H9 (cell line): ENCODE measurements around the gene ASCC3. TPM values are rescaled to one million over a fixed set of nuclear protein-coding genes. Genes with fewer than 3 reads are reported as not detected.

Experiments
- DNase-seq: peaks from one replicate; pipeline ENCODE4 v3.0.0-alpha.2; 2017
- H2AFZ ChIP-seq: one replicate; pipeline ENCODE4 v1.6.1; 2013; ENCODE audit warnings: mild to moderate bottlenecking, low read length, control low read depth, moderate library complexity
- H2AK5ac ChIP-seq: 2 replicates; pipeline ENCODE4 v1.6.1; 2013; ENCODE audit warnings: low read length, control low read depth, mixed read lengths; ENCODE audit not compliant: insufficient read length
- H2BK120ac ChIP-seq: one replicate; pipeline ENCODE4 v1.6.1; 2013; ENCODE audit warnings: low read depth, mild to moderate bottlenecking, low read length, control low read depth, inconsistent platforms; ENCODE audit not compliant: poor library complexity, severe bottlenecking
- H2BK12ac ChIP-seq: 2 replicates; pipeline ENCODE4 v1.6.1; 2013; ENCODE audit warnings: low read length, control low read depth, mixed read lengths, low read depth; ENCODE audit not compliant: insufficient read length
- H2BK15ac ChIP-seq: 2 replicates; pipeline ENCODE4 v1.6.1; 2013; ENCODE audit warnings: low read depth, low read length, control low read depth
- H2BK20ac ChIP-seq: one replicate; pipeline ENCODE4 v1.6.1; 2013; ENCODE audit warnings: low read depth, mild to moderate bottlenecking, low read length, control low read depth, inconsistent platforms; ENCODE audit not compliant: poor library complexity, severe bottlenecking
- H2BK5ac ChIP-seq: 2 replicates; pipeline ENCODE4 v1.6.1; 2013; ENCODE audit warnings: low read length, control low read depth, mixed read lengths; ENCODE audit not compliant: insufficient read length
- H3K14ac ChIP-seq: 2 replicates; pipeline ENCODE4 v1.6.1; 2013; ENCODE audit warnings: low read length, control low read depth; ENCODE audit not compliant: insufficient read depth
- H3K18ac ChIP-seq: 2 replicates; pipeline ENCODE4 v1.6.1; 2013; ENCODE audit warnings: low read depth, mild to moderate bottlenecking, mixed read lengths, low read length, control low read depth; ENCODE audit not compliant: insufficient read length
- H3K23ac ChIP-seq: 2 replicates; pipeline ENCODE4 v1.6.1; 2013; ENCODE audit warnings: low read length, control low read depth, mixed read lengths, low read depth; ENCODE audit not compliant: insufficient read length
- H3K23me2 ChIP-seq: 2 replicates; pipeline ENCODE4 v1.6.1; 2013; ENCODE audit warnings: low read depth, mild to moderate bottlenecking, mixed read lengths, low read length, control low read depth; ENCODE audit not compliant: insufficient read length, poor library complexity, severe bottlenecking
- H3K27ac ChIP-seq: 2 replicates; pipeline ENCODE4 v1.5.1; 2013; ENCODE audit warnings: low read length, control low read depth, mixed read lengths, low read depth; ENCODE audit not compliant: insufficient read length
- H3K27me3 ChIP-seq: 2 replicates; pipeline ENCODE4 v1.6.1; 2013; ENCODE audit warnings: low read length, control low read depth, inconsistent platforms; ENCODE audit not compliant: insufficient read depth
- H3K4ac ChIP-seq: 2 replicates; pipeline ENCODE4 v1.6.1; 2013; ENCODE audit warnings: low read depth, mild to moderate bottlenecking, control low read depth, inconsistent platforms, low read length, moderate library complexity
- H3K4me1 ChIP-seq: 2 replicates; pipeline ENCODE4 v1.6.1; 2013; ENCODE audit warnings: low read length, control low read depth, inconsistent platforms; ENCODE audit not compliant: insufficient read depth
- H3K4me2 ChIP-seq: 2 replicates; pipeline ENCODE4 v1.6.1; 2013; ENCODE audit warnings: low read length, control low read depth, mixed read lengths; ENCODE audit not compliant: insufficient read length, insufficient read depth
- H3K56ac ChIP-seq: 2 replicates; pipeline ENCODE4 v1.6.1; 2013; ENCODE audit warnings: low read depth, mild to moderate bottlenecking, mixed read lengths, low read length, control low read depth; ENCODE audit not compliant: insufficient read length
- H3K79me1 ChIP-seq: 2 replicates; pipeline ENCODE4 v1.6.1; 2013; ENCODE audit warnings: low read depth, mild to moderate bottlenecking, moderate library complexity, low read length, control low read depth, inconsistent platforms; ENCODE audit not compliant: insufficient read depth, poor library complexity, severe bottlenecking
- H3K79me2 ChIP-seq: 2 replicates; pipeline ENCODE4 v1.6.1; 2013; ENCODE audit warnings: low read length, control low read depth, inconsistent platforms; ENCODE audit not compliant: insufficient read depth
- H3K9ac ChIP-seq: 2 replicates; pipeline ENCODE4 v1.6.1; 2013; ENCODE audit warnings: low read length, control low read depth, mixed read lengths; ENCODE audit not compliant: insufficient read length; ENCODE audit errors: extremely low read depth
- H3K9me3 ChIP-seq: one replicate; pipeline ENCODE4 v1.6.1; 2013; ENCODE audit warnings: low read depth, low read length, inconsistent platforms; ENCODE audit not compliant: control insufficient read depth
- H3T11ph ChIP-seq: one replicate; pipeline ENCODE4 v1.6.1; 2013; ENCODE audit warnings: mild to moderate bottlenecking, low read length, control low read depth, inconsistent platforms
- H4K20me1 ChIP-seq: one replicate; pipeline ENCODE4 v1.6.1; 2013; ENCODE audit not compliant: control insufficient read depth, insufficient read length, insufficient read depth
- H4K5ac ChIP-seq: 2 replicates; pipeline ENCODE4 v1.6.1; 2013; ENCODE audit warnings: low read depth, mild to moderate bottlenecking, mixed read lengths, low read length, control low read depth; ENCODE audit not compliant: insufficient read length
- H4K8ac ChIP-seq: replicated peaks from 2 replicates; pipeline ENCODE4 v1.6.1; 2013; ENCODE audit warnings: low read length, control low read depth, mixed read lengths, low read depth; ENCODE audit not compliant: insufficient read length
- H4K91ac ChIP-seq: 2 replicates; pipeline ENCODE4 v1.6.1; 2013; ENCODE audit warnings: low read depth, mild to moderate bottlenecking, moderate library complexity, mixed read lengths, low read length, control low read depth; ENCODE audit not compliant: insufficient read length
- H3K27ac Mint-ChIP-seq, 3 experiments: 2 replicates in 2 of 3; 3 replicates in 1 of 3; pipeline ENCODE4 v1.8.0; 2020 to 2021; ENCODE audit warnings: mixed read lengths in 3 of 3, mild to moderate bottlenecking in 1 of 3, moderate library complexity in 1 of 3
- H3K27me3 Mint-ChIP-seq: 2 replicates; pipeline ENCODE4 v1.8.0; 2021; ENCODE audit warnings: low read depth, mild to moderate bottlenecking, moderate library complexity, mixed read lengths
- H3K36me3 Mint-ChIP-seq, 3 experiments: 2 replicates in 2 of 3; 3 replicates in 1 of 3; pipeline ENCODE4 v1.8.0; 2020 to 2021; ENCODE audit warnings: low read depth in 3 of 3, mixed read lengths in 3 of 3; ENCODE audit not compliant: insufficient read depth in 1 of 3
- H3K4me1 Mint-ChIP-seq, 2 experiments: 2 replicates each; pipeline ENCODE4 v1.8.0; 2020; ENCODE audit warnings: mixed read lengths in 2 of 2
- H3K4me3 Mint-ChIP-seq, 2 experiments: 2 replicates in 1 of 2; 3 replicates in 1 of 2; pipeline ENCODE4 v1.8.0; 2020 to 2021; ENCODE audit warnings: mild to moderate bottlenecking in 2 of 2, mixed read lengths in 2 of 2, moderate library complexity in 1 of 2
- H3K9me3 Mint-ChIP-seq, 2 experiments: 2 replicates in 1 of 2; 3 replicates in 1 of 2; pipeline ENCODE4 v1.8.0; 2020; ENCODE audit warnings: mild to moderate bottlenecking in 2 of 2, mixed read lengths in 2 of 2, moderate library complexity in 1 of 2
- CTCF ChIP-seq: fragments of 200-600 bp; sonication (generic); conservative IDR thresholded peaks from 3 replicates; pipeline ENCODE4 v1.8.0; 2021; ENCODE audit warnings: antibody characterized with exemption, mild to moderate bottlenecking
- WGBS: extraction: QIAGEN DNeasy Blood & Tissue Kit; methylation state at CpG from one replicate; pipeline ENCODE4 v1.1.7; 2013; ENCODE audit warnings: missing lambda C conversion rate, low lambda C conversion rate, mixed read lengths; ENCODE audit not compliant: insufficient read length; ENCODE audit errors: extremely low coverage; 5-methylcytosine and 5-hydroxymethylcytosine counted together
- total RNA-seq: library from RNA; stranded (reverse); gene quantifications from 2 replicates; pipeline ENCODE4 v1.2.1, GENCODE V29; 2021

Gene ASCC3
- total RNA-seq, 1 experiment from 2014 or later, result 63.8 TPM

GRCh38 chr6:100915876-100916275 lies 34.7 kb upstream of the ASCC3 start:
- no CpG with 5 or more reads among the region's 3 CpGs for WGBS
- H3K27me3 ChIP-seq, result no peaks in the 10 kb centered on the region
- no peak overlapping the region for H2BK5ac ChIP-seq
- H3K27ac ChIP-seq, result no peak overlapping the region
- H3K9ac ChIP-seq, result no peak overlapping the region
- Mint-ChIP-seq H3K9me3 (no peaks in the 10 kb centered on the region), H3K27me3 (no peaks in the 10 kb centered on the region; the same call in 1 of the 2 replicates), H3K4me1 (peaks cover 10 to 11% of the 10 kb centered on the region in 2 experiments), H3K36me3 (no peaks in the 10 kb centered on the region), H3K27ac (no peak overlapping the region), H3K4me3 (no peak overlapping the region)
- H4K91ac ChIP-seq, result no peak overlapping the region
- no peak overlapping the region for H3K18ac ChIP-seq
- H2AK5ac ChIP-seq, result no peak overlapping the region
- no peak overlapping the region for H4K5ac ChIP-seq
- H3K23ac ChIP-seq, result no peak overlapping the region
- no peak overlapping the region for H2BK15ac ChIP-seq
- H3T11ph ChIP-seq, result no peak overlapping the region
- H2BK120ac ChIP-seq, result no peak overlapping the region
- no peak overlapping the region for H2BK12ac ChIP-seq
- no peak overlapping the region for H4K8ac ChIP-seq
- no peak for TF ChIP-seq CTCF
- H3K79me1 ChIP-seq, result no peaks in the 10 kb centered on the region
- no peak overlapping the region for H3K56ac ChIP-seq
- H4K20me1 ChIP-seq, result no peaks in the 10 kb centered on the region
- no peak for DNase-seq
- no peaks in the 10 kb centered on the region for H3K23me2 ChIP-seq
- H2BK20ac ChIP-seq, result no peak overlapping the region
- no peaks in the 10 kb centered on the region for H3K79me2 ChIP-seq
- H3K9me3 ChIP-seq, result no peaks in the 10 kb centered on the region
- H3K4me2 ChIP-seq, result no peak overlapping the region
- H3K4ac ChIP-seq, result no peak overlapping the region
- H3K4me1 ChIP-seq, result no peaks in the 10 kb centered on the region
- H2AFZ ChIP-seq, result no peak overlapping the region
- H3K14ac ChIP-seq, result no peak overlapping the region
